Measurements from ENCODE around the gene CFHR4.
"Not testable (repeated sequence)": the region's sequence is repeated elsewhere in the genome, so short reads cannot be mapped to it uniquely, and the experiment has no call there.

The CFHR4 gene

DNA sequence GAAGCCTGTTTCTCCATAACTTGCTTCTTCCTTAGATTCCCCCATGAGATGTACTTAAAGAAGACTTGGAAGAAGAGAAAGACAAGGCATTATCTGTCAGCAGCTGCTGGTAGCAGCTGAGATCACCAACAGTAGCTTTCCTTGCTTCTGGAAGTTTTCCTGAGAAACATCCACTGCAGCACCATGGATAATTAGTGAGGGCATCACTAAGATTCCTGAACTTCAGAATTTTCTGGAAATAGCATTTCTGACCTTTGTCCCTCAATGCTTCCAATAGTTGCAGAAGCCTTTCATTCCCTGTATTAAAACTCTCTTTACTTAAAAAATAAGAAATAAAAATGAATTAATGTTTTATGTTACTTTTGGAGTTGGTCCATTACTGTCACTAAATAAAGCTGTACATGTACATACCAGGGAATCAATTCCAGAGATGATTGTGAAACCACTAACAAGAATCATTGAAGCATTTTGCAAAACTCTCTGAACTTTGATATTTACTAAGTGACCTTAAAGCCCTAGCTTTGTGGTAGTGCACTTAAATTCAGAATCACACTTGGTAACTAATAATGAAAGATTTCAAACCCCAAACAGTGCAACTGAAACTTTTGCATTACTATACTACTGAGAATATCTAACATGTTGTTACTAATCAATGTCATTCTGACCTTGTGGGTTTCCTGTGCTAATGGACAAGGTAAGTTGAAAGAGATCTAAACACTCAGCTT lies at the start of gene CFHR4:
CFHR4 (plus strand) TSS at position 538 of the 725 bp plus-strand sequence; CDS start at position 637, 99 bp downstream.
- no peak for DNase-seq (ENCODE audit: low spot score)

DNA sequence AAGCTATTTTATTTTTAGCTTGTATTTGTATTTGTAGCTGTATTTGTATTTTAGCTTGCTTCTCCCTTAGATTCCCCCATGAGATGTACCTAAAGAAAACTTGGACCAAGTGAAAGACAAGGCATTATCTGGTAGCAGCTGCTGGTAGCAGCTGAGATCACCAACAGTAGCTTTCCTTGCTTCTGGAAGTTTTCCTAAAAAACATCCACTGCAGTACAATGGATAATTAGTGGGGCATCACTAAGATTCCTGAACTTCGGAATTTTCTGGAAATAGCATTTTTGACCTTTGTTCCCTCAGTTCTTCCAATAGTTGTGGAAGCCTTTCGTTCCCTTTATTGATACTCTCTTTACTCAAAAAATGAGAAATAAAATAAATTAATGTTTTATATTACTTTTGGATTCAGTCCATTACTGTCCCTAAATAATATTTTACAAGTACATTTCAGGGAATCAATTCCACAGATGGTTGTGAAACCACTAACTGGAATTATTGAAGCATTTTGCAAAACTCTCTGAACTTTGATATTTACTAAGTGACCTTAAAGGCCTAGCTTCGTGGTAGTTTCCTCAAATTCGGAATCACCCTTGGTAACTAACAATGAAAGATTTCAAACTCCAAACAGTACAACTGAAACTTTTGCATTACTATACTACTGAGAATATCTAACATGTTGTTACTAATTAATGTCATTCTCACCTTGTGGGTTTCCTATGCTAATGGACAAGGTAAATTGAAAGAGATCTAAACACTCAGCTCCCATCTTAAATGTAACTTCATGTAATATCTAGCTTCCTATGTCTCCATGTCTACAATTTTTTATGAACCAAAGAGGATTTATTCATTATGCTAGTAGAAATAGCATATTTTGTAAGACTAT lies 38.0 kb upstream of the CFHR4 start:
- not testable (repeated sequence) for DNase-seq (ENCODE audit: low spot score)

DNA sequence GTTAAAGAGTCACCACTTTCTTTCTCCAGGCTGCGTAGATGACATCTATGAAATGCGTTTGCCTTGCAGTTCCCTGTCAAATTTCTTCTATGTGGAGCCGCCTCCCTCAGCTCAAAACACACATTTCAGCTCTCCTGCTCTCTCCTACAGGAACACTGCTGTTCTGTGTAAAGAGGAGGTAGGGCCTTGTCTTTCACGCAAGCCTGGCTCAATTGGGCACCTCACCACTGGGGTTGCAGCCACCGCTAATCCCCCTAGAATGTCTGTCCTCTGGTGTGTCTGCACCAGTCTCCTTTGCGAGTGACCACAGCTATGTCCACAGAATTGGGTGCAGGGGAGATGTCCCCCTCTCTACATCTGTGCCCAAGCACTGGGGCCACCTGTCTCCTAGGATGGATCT lies 31.8 kb upstream of the CFHR4 start:
- no peak for DNase-seq (ENCODE audit: low spot score)

DNA sequence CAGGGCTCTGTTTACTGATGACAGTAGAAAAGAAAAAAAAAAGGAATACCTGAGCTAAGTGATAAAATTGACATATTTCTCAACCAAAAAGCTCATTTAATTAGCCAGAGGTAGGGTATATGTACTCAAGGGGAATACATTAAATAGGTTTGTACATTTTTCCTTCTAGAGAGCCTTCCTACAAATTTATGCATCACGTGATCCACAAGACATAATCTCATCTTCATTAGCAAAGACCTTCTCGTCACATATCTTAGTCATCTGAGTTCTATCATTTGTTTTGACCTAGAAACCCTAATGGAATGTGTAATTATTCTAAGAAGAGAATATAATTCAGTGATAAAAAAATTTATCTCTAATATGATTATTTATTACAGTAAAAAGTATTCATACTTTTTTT lies 30.7 kb upstream of the CFHR4 start:
- DNase-seq (ENCODE audit: low spot score) = no peak

DNA sequence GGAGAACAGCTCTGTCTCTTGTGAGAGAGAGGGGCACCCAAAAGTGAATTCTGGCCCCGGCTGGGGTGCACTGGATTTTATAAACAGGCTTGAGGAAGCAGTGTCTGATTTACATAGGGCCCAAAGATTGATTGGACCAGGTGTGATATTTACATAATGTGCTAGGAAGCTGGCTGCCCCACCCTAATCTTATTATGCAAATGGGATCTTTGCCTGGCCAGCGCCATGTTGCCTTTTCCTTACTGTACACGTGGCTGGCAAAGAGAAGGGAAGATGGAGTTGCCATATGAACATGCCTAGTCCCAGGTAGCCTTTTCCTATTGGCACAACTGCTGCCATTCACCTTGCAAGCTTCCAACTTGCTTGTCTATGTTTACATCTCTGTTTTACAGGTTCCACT lies 29.0 kb upstream of the CFHR4 start:
- no peak for DNase-seq (ENCODE audit: low spot score)

- no peak for DNase-seq (ENCODE audit: low spot score)
Observed at GRCh38 chr1:196860323-196860884, 27.4 kb upstream of the CFHR4 start.

DNA sequence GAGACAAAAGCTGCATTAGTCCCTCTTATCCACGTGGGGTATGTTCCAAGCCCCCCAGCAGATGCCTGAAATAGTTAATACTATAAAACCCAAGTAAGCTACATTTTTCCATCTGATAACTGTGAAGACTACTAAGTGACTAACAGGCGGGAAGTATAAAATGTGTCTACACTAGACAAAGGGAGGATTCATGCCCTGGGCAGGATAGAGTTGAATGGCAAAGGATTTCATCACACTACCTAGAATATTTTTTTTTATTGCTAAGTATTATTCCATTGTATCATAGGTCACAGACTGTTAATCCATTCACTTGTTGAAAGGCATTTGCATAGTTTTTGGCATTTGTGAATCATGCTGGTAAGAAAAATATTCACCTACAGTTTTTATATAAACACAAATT lies 26.4 kb upstream of the CFHR4 start:
- DNase-seq (ENCODE audit: low spot score) = no peak

- DNase-seq (ENCODE audit: low spot score) = no peak
Observed at GRCh38 chr1:196866974-196867373, 20.9 kb upstream of the CFHR4 start.

- no peak for DNase-seq (ENCODE audit: low spot score)
Observed at GRCh38 chr1:196873385-196873784, 14.5 kb upstream of the CFHR4 start.

GRCh38 chr1:196875935-196876334 lies 11.9 kb upstream of the CFHR4 start:
- DNase-seq (ENCODE audit: low spot score) = no peak

DNA sequence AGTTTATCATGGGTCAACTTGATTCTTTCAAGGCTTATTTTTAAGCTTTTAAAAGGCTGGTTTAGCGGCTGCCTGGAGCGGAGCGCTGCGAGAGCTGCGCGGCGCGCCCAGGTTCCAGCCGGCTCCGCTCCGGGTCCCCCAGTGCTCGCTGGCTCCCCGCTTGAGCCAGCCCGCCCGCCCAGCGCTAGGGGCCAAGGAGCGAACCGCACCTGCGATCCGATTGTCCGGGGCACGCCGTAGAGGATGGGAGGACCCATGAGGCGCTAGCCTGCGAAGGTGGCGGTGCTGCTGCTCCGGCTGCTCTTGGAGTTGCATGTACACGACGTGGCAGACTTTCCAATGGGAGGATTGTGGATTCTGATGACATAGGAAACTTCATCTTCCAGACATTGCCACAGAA lies 9.9 kb upstream of the CFHR4 start:
- DNase-seq (ENCODE audit: low spot score) = no peak

- not testable (repeated sequence) for DNase-seq (ENCODE audit: low spot score)
Observed at GRCh38 chr1:196886560-196886959, 1.3 kb upstream of the CFHR4 start.

- no peak for DNase-seq (ENCODE audit: low spot score)
Observed at GRCh38 chr1:196890668-196891067, 2.8 kb downstream of the CFHR4 start.

GRCh38 chr1:196891251-196891650 lies 3.4 kb downstream of the CFHR4 start:
- no peak for DNase-seq (ENCODE audit: low spot score)

GRCh38 chr1:196896355-196896754 lies 8.5 kb downstream of the CFHR4 start:
- no peak for DNase-seq (ENCODE audit: low spot score)

DNA sequence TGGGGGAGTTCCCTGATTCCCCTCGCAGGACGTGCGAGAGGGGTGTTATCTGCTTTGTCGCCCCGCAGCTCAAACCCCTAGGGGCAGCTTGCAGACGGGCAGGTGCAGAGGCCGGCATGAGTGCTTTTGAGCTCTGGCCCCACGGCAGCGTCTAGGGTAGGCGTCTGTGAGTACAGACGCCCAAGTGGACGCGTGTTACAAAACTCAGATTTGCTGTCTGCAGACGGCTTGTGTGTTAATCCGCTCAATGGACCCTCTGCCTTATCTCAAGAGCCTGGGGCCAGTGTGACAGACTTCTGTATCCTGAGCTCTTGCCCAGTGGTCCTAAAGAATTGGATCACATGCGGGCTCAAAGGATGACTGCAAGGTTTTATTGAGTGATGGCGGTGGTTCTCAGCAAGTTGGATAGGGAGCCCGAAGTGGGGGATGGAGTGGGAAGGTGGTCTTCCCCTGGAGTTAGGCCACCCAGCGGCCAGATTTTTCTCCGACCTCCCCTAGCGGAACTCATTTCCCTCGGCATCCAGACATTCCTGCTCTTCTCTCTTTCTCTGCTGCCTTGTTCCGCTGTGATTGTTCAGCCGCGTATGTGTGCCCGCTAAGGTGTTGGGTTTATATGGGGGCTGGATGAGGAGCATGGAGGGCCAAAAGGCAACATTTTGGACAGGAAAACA lies 9.4 kb downstream of the CFHR4 start:
- DNase-seq (ENCODE audit: low spot score) = no peak

GRCh38 chr1:196902344-196902743 lies 14.5 kb downstream of the CFHR4 start:
- DNase-seq (ENCODE audit: low spot score) = no peak

DNA sequence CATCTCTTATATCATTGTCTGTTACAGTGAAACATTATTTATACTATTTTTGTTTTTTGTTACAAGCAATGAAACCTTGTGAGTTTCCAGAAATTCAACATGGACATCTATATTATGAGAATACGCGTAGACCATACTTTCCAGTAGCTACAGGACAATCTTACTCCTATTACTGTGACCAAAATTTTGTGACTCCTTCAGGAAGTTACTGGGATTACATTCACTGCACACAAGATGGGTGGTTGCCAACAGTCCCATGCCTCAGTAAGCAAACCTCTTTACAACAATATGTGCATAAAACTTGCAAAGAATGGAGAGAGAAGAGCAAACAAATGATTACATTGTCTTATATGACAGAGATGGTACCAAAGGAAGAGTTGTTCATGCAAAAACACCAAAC lies 22.4 kb downstream of the CFHR4 start:
- no peak for DNase-seq (ENCODE audit: low spot score)

DNA sequence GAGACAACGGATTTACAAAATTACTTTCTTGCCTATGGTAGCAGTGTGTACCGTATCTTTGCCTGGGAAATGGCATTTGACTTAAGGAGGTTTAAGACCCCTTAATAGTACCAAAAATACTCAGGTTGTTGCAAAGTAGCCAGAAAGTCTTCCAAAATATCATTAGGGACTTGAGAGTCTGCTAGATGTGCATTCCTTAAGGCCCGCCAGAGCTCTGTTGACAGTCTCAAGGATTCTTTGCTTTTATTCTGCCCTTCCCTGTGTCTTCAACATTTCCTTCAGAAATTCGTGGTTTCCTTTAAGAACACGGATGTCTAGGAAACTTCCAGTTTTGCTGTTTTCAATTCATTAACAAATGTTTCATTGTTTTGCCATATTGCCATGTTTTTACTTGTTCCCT lies 24.4 kb downstream of the CFHR4 start:
- DNase-seq (ENCODE audit: low spot score) = not testable (repeated sequence)

GRCh38 chr1:196926839-196927238 lies 39.0 kb downstream of the CFHR4 start:
- DNase-seq (ENCODE audit: low spot score) = not testable (repeated sequence)

- not testable (repeated sequence) for DNase-seq (ENCODE audit: low spot score)
Observed at GRCh38 chr1:196932853-196933252, 45.0 kb downstream of the CFHR4 start.

DNA sequence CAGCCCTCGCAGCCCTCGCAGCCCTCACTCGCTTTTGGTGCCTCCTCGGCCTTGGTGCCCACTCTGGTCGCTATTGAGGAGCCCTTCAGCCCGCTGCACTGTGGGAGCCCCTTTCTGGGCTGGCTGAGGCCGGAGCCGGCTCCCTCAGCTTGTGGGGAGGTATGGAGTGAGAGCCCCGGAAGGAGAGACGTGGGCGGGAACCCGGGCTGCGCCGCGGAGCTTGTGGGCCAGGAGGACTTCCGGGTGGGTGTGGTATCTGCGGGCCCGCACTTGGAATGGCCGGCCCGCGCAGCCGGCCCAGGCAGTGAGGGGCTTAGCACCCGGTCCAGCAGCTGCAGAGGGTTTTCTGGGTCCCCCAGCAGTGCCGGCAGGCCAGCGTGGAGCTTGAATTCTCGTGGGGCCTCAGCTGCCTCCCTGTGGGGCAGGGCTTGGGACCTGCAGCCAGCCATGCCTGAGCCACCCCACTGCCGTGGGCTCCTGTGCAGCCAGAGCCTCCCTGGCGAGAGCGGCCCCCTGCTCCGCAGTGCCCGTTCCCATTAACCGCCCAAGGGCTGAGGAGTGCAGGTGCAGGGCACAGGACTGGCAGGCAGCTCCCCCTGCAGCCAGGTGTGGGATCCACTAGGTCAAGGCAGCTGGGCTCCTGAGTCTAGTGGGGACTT lies 45.8 kb downstream of the CFHR4 start:
- DNase-seq (ENCODE audit: low spot score) = no peak

All from left forelimb (tissue), 1 donor.